H9 (cell line): ENCODE results near the gene RAB7B. TPM values are rescaled to one million over a fixed set of nuclear protein-coding genes. Genes with fewer than 3 reads are reported as not detected.
A peak's percentile ranks its signal among the peaks of the same experiment; 100 is the strongest.

ENCODE experiments used
- DNase-seq: peaks from one replicate; pipeline ENCODE4 v3.0.0-alpha.2; 2017
- H2AFZ ChIP-seq: one replicate; pipeline ENCODE4 v1.6.1; 2013; ENCODE audit warnings: mild to moderate bottlenecking, low read length, control low read depth, moderate library complexity
- H2AK5ac ChIP-seq: 2 replicates; pipeline ENCODE4 v1.6.1; 2013; ENCODE audit warnings: low read length, control low read depth, mixed read lengths; ENCODE audit not compliant: insufficient read length
- H2BK120ac ChIP-seq: one replicate; pipeline ENCODE4 v1.6.1; 2013; ENCODE audit warnings: low read depth, mild to moderate bottlenecking, low read length, control low read depth, inconsistent platforms; ENCODE audit not compliant: poor library complexity, severe bottlenecking
- H2BK12ac ChIP-seq: 2 replicates; pipeline ENCODE4 v1.6.1; 2013; ENCODE audit warnings: low read length, control low read depth, mixed read lengths, low read depth; ENCODE audit not compliant: insufficient read length
- H2BK15ac ChIP-seq: 2 replicates; pipeline ENCODE4 v1.6.1; 2013; ENCODE audit warnings: low read depth, low read length, control low read depth
- H2BK20ac ChIP-seq: one replicate; pipeline ENCODE4 v1.6.1; 2013; ENCODE audit warnings: low read depth, mild to moderate bottlenecking, low read length, control low read depth, inconsistent platforms; ENCODE audit not compliant: poor library complexity, severe bottlenecking
- H2BK5ac ChIP-seq: 2 replicates; pipeline ENCODE4 v1.6.1; 2013; ENCODE audit warnings: low read length, control low read depth, mixed read lengths; ENCODE audit not compliant: insufficient read length
- H3K14ac ChIP-seq: 2 replicates; pipeline ENCODE4 v1.6.1; 2013; ENCODE audit warnings: low read length, control low read depth; ENCODE audit not compliant: insufficient read depth
- H3K18ac ChIP-seq: 2 replicates; pipeline ENCODE4 v1.6.1; 2013; ENCODE audit warnings: low read depth, mild to moderate bottlenecking, mixed read lengths, low read length, control low read depth; ENCODE audit not compliant: insufficient read length
- H3K23ac ChIP-seq: 2 replicates; pipeline ENCODE4 v1.6.1; 2013; ENCODE audit warnings: low read length, control low read depth, mixed read lengths, low read depth; ENCODE audit not compliant: insufficient read length
- H3K23me2 ChIP-seq: 2 replicates; pipeline ENCODE4 v1.6.1; 2013; ENCODE audit warnings: low read depth, mild to moderate bottlenecking, mixed read lengths, low read length, control low read depth; ENCODE audit not compliant: insufficient read length, poor library complexity, severe bottlenecking
- H3K27ac ChIP-seq: 2 replicates; pipeline ENCODE4 v1.5.1; 2013; ENCODE audit warnings: low read length, control low read depth, mixed read lengths, low read depth; ENCODE audit not compliant: insufficient read length
- H3K27me3 ChIP-seq: 2 replicates; pipeline ENCODE4 v1.6.1; 2013; ENCODE audit warnings: low read length, control low read depth, inconsistent platforms; ENCODE audit not compliant: insufficient read depth
- H3K4ac ChIP-seq: 2 replicates; pipeline ENCODE4 v1.6.1; 2013; ENCODE audit warnings: low read depth, mild to moderate bottlenecking, control low read depth, inconsistent platforms, low read length, moderate library complexity
- H3K4me1 ChIP-seq: 2 replicates; pipeline ENCODE4 v1.6.1; 2013; ENCODE audit warnings: low read length, control low read depth, inconsistent platforms; ENCODE audit not compliant: insufficient read depth
- H3K4me2 ChIP-seq: 2 replicates; pipeline ENCODE4 v1.6.1; 2013; ENCODE audit warnings: low read length, control low read depth, mixed read lengths; ENCODE audit not compliant: insufficient read length, insufficient read depth
- H3K56ac ChIP-seq: 2 replicates; pipeline ENCODE4 v1.6.1; 2013; ENCODE audit warnings: low read depth, mild to moderate bottlenecking, mixed read lengths, low read length, control low read depth; ENCODE audit not compliant: insufficient read length
- H3K79me1 ChIP-seq: 2 replicates; pipeline ENCODE4 v1.6.1; 2013; ENCODE audit warnings: low read depth, mild to moderate bottlenecking, moderate library complexity, low read length, control low read depth, inconsistent platforms; ENCODE audit not compliant: insufficient read depth, poor library complexity, severe bottlenecking
- H3K79me2 ChIP-seq: 2 replicates; pipeline ENCODE4 v1.6.1; 2013; ENCODE audit warnings: low read length, control low read depth, inconsistent platforms; ENCODE audit not compliant: insufficient read depth
- H3K9ac ChIP-seq: 2 replicates; pipeline ENCODE4 v1.6.1; 2013; ENCODE audit warnings: low read length, control low read depth, mixed read lengths; ENCODE audit not compliant: insufficient read length; ENCODE audit errors: extremely low read depth
- H3K9me3 ChIP-seq: one replicate; pipeline ENCODE4 v1.6.1; 2013; ENCODE audit warnings: low read depth, low read length, inconsistent platforms; ENCODE audit not compliant: control insufficient read depth
- H3T11ph ChIP-seq: one replicate; pipeline ENCODE4 v1.6.1; 2013; ENCODE audit warnings: mild to moderate bottlenecking, low read length, control low read depth, inconsistent platforms
- H4K20me1 ChIP-seq: one replicate; pipeline ENCODE4 v1.6.1; 2013; ENCODE audit not compliant: control insufficient read depth, insufficient read length, insufficient read depth
- H4K5ac ChIP-seq: 2 replicates; pipeline ENCODE4 v1.6.1; 2013; ENCODE audit warnings: low read depth, mild to moderate bottlenecking, mixed read lengths, low read length, control low read depth; ENCODE audit not compliant: insufficient read length
- H4K8ac ChIP-seq: replicated peaks from 2 replicates; pipeline ENCODE4 v1.6.1; 2013; ENCODE audit warnings: low read length, control low read depth, mixed read lengths, low read depth; ENCODE audit not compliant: insufficient read length
- H4K91ac ChIP-seq: 2 replicates; pipeline ENCODE4 v1.6.1; 2013; ENCODE audit warnings: low read depth, mild to moderate bottlenecking, moderate library complexity, mixed read lengths, low read length, control low read depth; ENCODE audit not compliant: insufficient read length
- H3K27ac Mint-ChIP-seq, 3 experiments: 2 replicates in 2 of 3; 3 replicates in 1 of 3; pipeline ENCODE4 v1.8.0; 2020 to 2021; ENCODE audit warnings: mixed read lengths in 3 of 3, mild to moderate bottlenecking in 1 of 3, moderate library complexity in 1 of 3
- H3K27me3 Mint-ChIP-seq: 2 replicates; pipeline ENCODE4 v1.8.0; 2021; ENCODE audit warnings: low read depth, mild to moderate bottlenecking, moderate library complexity, mixed read lengths
- H3K36me3 Mint-ChIP-seq, 3 experiments: 2 replicates in 2 of 3; 3 replicates in 1 of 3; pipeline ENCODE4 v1.8.0; 2020 to 2021; ENCODE audit warnings: low read depth in 3 of 3, mixed read lengths in 3 of 3; ENCODE audit not compliant: insufficient read depth in 1 of 3
- H3K4me1 Mint-ChIP-seq, 2 experiments: 2 replicates each; pipeline ENCODE4 v1.8.0; 2020; ENCODE audit warnings: mixed read lengths in 2 of 2
- H3K4me3 Mint-ChIP-seq, 2 experiments: 2 replicates in 1 of 2; 3 replicates in 1 of 2; pipeline ENCODE4 v1.8.0; 2020 to 2021; ENCODE audit warnings: mild to moderate bottlenecking in 2 of 2, mixed read lengths in 2 of 2, moderate library complexity in 1 of 2
- H3K9me3 Mint-ChIP-seq, 2 experiments: 2 replicates in 1 of 2; 3 replicates in 1 of 2; pipeline ENCODE4 v1.8.0; 2020; ENCODE audit warnings: mild to moderate bottlenecking in 2 of 2, mixed read lengths in 2 of 2, moderate library complexity in 1 of 2
- WGBS: extraction: QIAGEN DNeasy Blood & Tissue Kit; methylation state at CpG from one replicate; pipeline ENCODE4 v1.1.7; 2013; ENCODE audit warnings: missing lambda C conversion rate, low lambda C conversion rate, mixed read lengths; ENCODE audit not compliant: insufficient read length; ENCODE audit errors: extremely low coverage; 5-methylcytosine and 5-hydroxymethylcytosine counted together
- total RNA-seq: library from RNA; stranded (reverse); gene quantifications from 2 replicates; pipeline ENCODE4 v1.2.1, GENCODE V29; 2021
- TF ChIP-seq, protein P1 (sequence below): fragments of 200-600 bp; sonication (generic); conservative IDR thresholded peaks from 3 replicates; pipeline ENCODE4 v1.8.0; 2021; ENCODE audit warnings: antibody characterized with exemption, mild to moderate bottlenecking

Gene RAB7B
- total RNA-seq, 1 experiment from 2014 or later: 0.68 TPM

DNA sequence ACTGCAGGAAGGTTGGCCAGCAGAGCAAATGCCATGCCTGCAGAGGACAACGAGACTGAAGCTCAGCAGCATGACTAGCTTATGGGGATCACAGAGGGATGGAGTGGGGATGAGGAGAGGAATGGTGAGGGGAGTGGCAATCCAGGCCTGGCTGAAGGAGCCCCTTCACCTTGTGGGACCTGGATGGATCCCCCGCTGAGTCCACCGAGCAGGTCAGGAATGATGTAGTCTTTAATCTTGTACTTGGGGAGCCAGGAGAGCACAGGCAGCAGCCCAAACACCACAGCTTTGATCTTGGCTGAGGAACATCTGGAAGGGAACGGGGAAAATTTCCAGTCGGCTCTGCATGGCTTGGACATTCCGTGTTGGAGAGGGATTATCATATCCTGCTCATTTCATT, 70.4 kb downstream of the RAB7B start:
- TF ChIP-seq, protein P1, sequence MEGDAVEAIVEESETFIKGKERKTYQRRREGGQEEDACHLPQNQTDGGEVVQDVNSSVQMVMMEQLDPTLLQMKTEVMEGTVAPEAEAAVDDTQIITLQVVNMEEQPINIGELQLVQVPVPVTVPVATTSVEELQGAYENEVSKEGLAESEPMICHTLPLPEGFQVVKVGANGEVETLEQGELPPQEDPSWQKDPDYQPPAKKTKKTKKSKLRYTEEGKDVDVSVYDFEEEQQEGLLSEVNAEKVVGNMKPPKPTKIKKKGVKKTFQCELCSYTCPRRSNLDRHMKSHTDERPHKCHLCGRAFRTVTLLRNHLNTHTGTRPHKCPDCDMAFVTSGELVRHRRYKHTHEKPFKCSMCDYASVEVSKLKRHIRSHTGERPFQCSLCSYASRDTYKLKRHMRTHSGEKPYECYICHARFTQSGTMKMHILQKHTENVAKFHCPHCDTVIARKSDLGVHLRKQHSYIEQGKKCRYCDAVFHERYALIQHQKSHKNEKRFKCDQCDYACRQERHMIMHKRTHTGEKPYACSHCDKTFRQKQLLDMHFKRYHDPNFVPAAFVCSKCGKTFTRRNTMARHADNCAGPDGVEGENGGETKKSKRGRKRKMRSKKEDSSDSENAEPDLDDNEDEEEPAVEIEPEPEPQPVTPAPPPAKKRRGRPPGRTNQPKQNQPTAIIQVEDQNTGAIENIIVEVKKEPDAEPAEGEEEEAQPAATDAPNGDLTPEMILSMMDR: no peak
- no peaks in the 10 kb centered on the region for H3K27me3 ChIP-seq
- peak overlapping the region; percentile 41 for H2BK12ac ChIP-seq
- H2AK5ac ChIP-seq: no peak overlapping the region
- Mint-ChIP-seq H3K27me3 (peaks cover 2% of the 10 kb centered on the region), H3K9me3 (no peaks in the 10 kb centered on the region; a peak in 1 of 5 replicates), H3K36me3 (no peaks in the 10 kb centered on the region), H3K4me1 (peaks cover 27 to 34% of the 10 kb centered on the region in 2 experiments), H3K4me3 (no peak overlapping the region), H3K27ac (peak overlapping the region in 2 of 3 experiments; percentile 85 to 86; a peak in 2 of 7 replicates)
- H2BK20ac ChIP-seq: no peak overlapping the region
- DNase-seq: no peak
- no peaks in the 10 kb centered on the region for H3K79me1 ChIP-seq
- no peak overlapping the region for H3K23ac ChIP-seq
- H2BK15ac ChIP-seq: no peak overlapping the region
- no peak overlapping the region for H4K8ac ChIP-seq
- H3K4me2 ChIP-seq: no peak overlapping the region
- peaks cover 4% of the 10 kb centered on the region; the same call in 1 of the 2 replicates for H3K4me1 ChIP-seq
- no peak overlapping the region; the same call in 1 of the 2 replicates for H3K14ac ChIP-seq
- no peak overlapping the region for H3T11ph ChIP-seq
- H2BK120ac ChIP-seq: no peak overlapping the region
- H2BK5ac ChIP-seq: no peak overlapping the region
- no peaks in the 10 kb centered on the region for H3K79me2 ChIP-seq
- no peaks in the 10 kb centered on the region for H3K23me2 ChIP-seq
- H3K9ac ChIP-seq: no peak overlapping the region
- WGBS: no CpG with 5 or more reads among the region's 6 CpGs
- H4K5ac ChIP-seq: no peak overlapping the region
- no peak overlapping the region; the same call in 1 of the 2 replicates for H3K4ac ChIP-seq
- H3K9me3 ChIP-seq: no peaks in the 10 kb centered on the region
- no peak overlapping the region for H3K18ac ChIP-seq
- no peak overlapping the region for H4K91ac ChIP-seq
- H3K56ac ChIP-seq: no peak overlapping the region
- no peak overlapping the region for H3K27ac ChIP-seq
- H2AFZ ChIP-seq: no peak overlapping the region
- H4K20me1 ChIP-seq: no peaks in the 10 kb centered on the region
